ENCODE results near the gene UNKL. TPM values are rescaled to one million over a fixed set of nuclear protein-coding genes. Genes with fewer than 3 reads are reported as not detected.

The UNKL gene
- 17.3 to 29.2 TPM (median 26.5 TPM) in 5 replicates for total RNA-seq (2022; extraction: Qiagen RNA extraction)

GRCh38 chr16:1414532-1415260 is at the start of gene UNKL:
Gene UNKL (minus strand): TSS chr16:1414704. CDS start chr16:1414691, 13 bp downstream.

GRCh38 chr16:1443980-1444729 is 29.7 kb upstream of the UNKL start, which contains the start of gene CCDC154:
Gene CCDC154 (minus strand): TSS chr16:1444556. CDS start chr16:1444322, 234 bp downstream.

GRCh38 chr16:1430759-1431496 is 16.4 kb upstream of the UNKL start, which contains the start of gene PERCC1:
Gene PERCC1 (plus strand): TSS chr16:1431078. CDS start chr16:1432594, 1,516 bp downstream.

GRCh38 chr16:1351582-1352362 is 62.7 kb downstream of the UNKL start, which contains the start of the genes GNPTG and TSR3:
Gene GNPTG (plus strand): TSS chr16:1351931. CDS start chr16:1351966, 35 bp downstream.
Gene TSR3 (minus strand): TSS chr16:1351878. CDS start chr16:1351804, 74 bp downstream.

GRCh38 chr16:1333149-1333812 is 81.2 kb downstream of the UNKL start, which contains the start of gene BAIAP3:
Gene BAIAP3 (plus strand): TSS chr16:1333645. CDS start chr16:1338550, 4,905 bp downstream.

Other genes starting within 250 kb of the UNKL start
- 0.08 to 0.09 TPM in 2 of 5 replicates, not detected in the others for gene TPSG1, start 189.4 kb downstream of the UNKL start, total RNA-seq (2022; extraction: Qiagen RNA extraction)
- 0.12 TPM in 1 of 5 replicates, not detected in the others for gene TPSB2, start 184.5 kb downstream of the UNKL start, total RNA-seq (2022; extraction: Qiagen RNA extraction)
- gene TPSAB1, start 174.0 kb downstream of the UNKL start, total RNA-seq (2022; extraction: Qiagen RNA extraction), result 0.11 to 0.27 TPM (median 0.13 TPM) in 3 of 5 replicates, not detected in the others
- not detected in 5 replicates for gene TPSD1, start 158.6 kb downstream of the UNKL start, total RNA-seq (2022; extraction: Qiagen RNA extraction)
- gene UBE2I, start 105.1 kb downstream of the UNKL start, total RNA-seq (2022; extraction: Qiagen RNA extraction), result 161 to 189 TPM (median 172 TPM) in 5 replicates
- gene BAIAP3, start 81.1 kb downstream of the UNKL start, total RNA-seq (2022; extraction: Qiagen RNA extraction), result 0.39 to 1.1 TPM (median 0.97 TPM) in 5 replicates
- gene TSR3, start 62.8 kb downstream of the UNKL start, total RNA-seq (2022; extraction: Qiagen RNA extraction), result 57.0 to 92.2 TPM (median 86.4 TPM) in 5 replicates
- 22.2 to 36.5 TPM (median 32.1 TPM) in 5 replicates for gene GNPTG, start 62.8 kb downstream of the UNKL start, total RNA-seq (2022; extraction: Qiagen RNA extraction)
- gene UQCC4, start 6.0 kb upstream of the UNKL start, total RNA-seq (2022; extraction: Qiagen RNA extraction), result 33.1 to 35.0 TPM (median 33.9 TPM) in 5 replicates
- not detected in 5 replicates for gene PERCC1, start 16.4 kb upstream of the UNKL start, total RNA-seq (2022; extraction: Qiagen RNA extraction)
- gene CCDC154, start 29.9 kb upstream of the UNKL start, total RNA-seq (2022; extraction: Qiagen RNA extraction), result 0.07 to 0.34 TPM (median 0.11 TPM) in 5 replicates
- gene CLCN7, start 60.3 kb upstream of the UNKL start, total RNA-seq (2022; extraction: Qiagen RNA extraction), result 41.1 to 73.1 TPM (median 66.8 TPM) in 5 replicates
- gene PTX4, start 74.2 kb upstream of the UNKL start, total RNA-seq (2022; extraction: Qiagen RNA extraction), result not detected in 5 replicates
- 22.4 to 37.9 TPM (median 33.0 TPM) in 5 replicates for gene TELO2, start 78.7 kb upstream of the UNKL start, total RNA-seq (2022; extraction: Qiagen RNA extraction)
- 0.07 to 0.17 TPM (median 0.11 TPM) in 5 replicates for gene TMEM204, start 119.0 kb upstream of the UNKL start, total RNA-seq (2022; extraction: Qiagen RNA extraction)
- 7.3 to 11.3 TPM (median 8.7 TPM) in 5 replicates for gene IFT140, start 197.4 kb upstream of the UNKL start, total RNA-seq (2022; extraction: Qiagen RNA extraction)
- 9.8 to 18.9 TPM (median 15.6 TPM) in 5 replicates for gene CRAMP1, start 197.7 kb upstream of the UNKL start, total RNA-seq (2022; extraction: Qiagen RNA extraction)

Data from A549 treated with dexamethasone at 1 μM for 4 hours (cell line).